ENCODE results near the gene TJP1.
"Not testable (repeated sequence)": the region's sequence is repeated elsewhere in the genome, so short reads cannot be mapped to it uniquely, and the experiment has no call there.

Gene TJP1

GRCh38 chr15:29657476-29657817, 164.8 kb downstream of the TJP1 start:
- DNase-seq (ENCODE audit: low spot score) = not testable (repeated sequence)

GRCh38 chr15:29656636-29657475, 165.4 kb downstream of the TJP1 start:
- no peak for DNase-seq (ENCODE audit: low spot score)

- no peak for DNase-seq (ENCODE audit: low spot score)
Observed at GRCh38 chr15:29652595-29652994, 169.7 kb downstream of the TJP1 start.

- no peak for DNase-seq (ENCODE audit: low spot score)
Observed at GRCh38 chr15:29651476-29652233, 170.6 kb downstream of the TJP1 start.

Data from GM03348 (cell line).